Measurements from ENCODE around the gene VPS37C. TPM values are rescaled to one million over a fixed set of nuclear protein-coding genes. Genes with fewer than 3 reads are reported as not detected.

The VPS37C gene
- total RNA-seq, 4 donors from 2014 or later = 11.8 to 22.2 (median 13.6) TPM

GRCh38 chr11:61146416-61146815, 14.8 kb downstream of the VPS37C start:
- peaks cover 0 to 60% (median 20%) of the 10 kb centered on the region in 4 donors for H3K4me1 ChIP-seq

GRCh38 chr11:61145228-61146005, 15.8 kb downstream of the VPS37C start:
- TF ChIP-seq EP300 (IDR thresholded peaks at IDR 0.05) = no peak
- no peak for TF ChIP-seq POLR2A (IDR thresholded peaks at IDR 0.05)
- no peak for TF ChIP-seq CTCF (IDR thresholded peaks at IDR 0.05)
- peaks cover 0 to 56% (median 15%) of the 10 kb centered on the region in 4 donors for H3K4me1 ChIP-seq
- H3K36me3 ChIP-seq = no peaks in the 10 kb centered on the region
- H3K27ac ChIP-seq = no peak overlapping the region
- H3K9me3 ChIP-seq = no peaks in the 10 kb centered on the region
- H3K27me3 ChIP-seq = no peaks in the 10 kb centered on the region
- H3K4me3 ChIP-seq = no peak overlapping the region
- WGBS, 2 donors = 86 to 94% methylated on average over 16 to 17 of the region's 17 CpGs
- DNase-seq (ENCODE audit: low spot score in 2 of 2) = no peak

More at GRCh38 chr11:61146416-61146815, 14.8 kb downstream of the VPS37C start:
- Histone ChIP-seq H3K27me3 (no peaks in the 10 kb centered on the region), H3K27ac (no peak overlapping the region), H3K4me3 (no peak overlapping the region), H3K9me3 (no peaks in the 10 kb centered on the region), H3K36me3 (no peaks in the 10 kb centered on the region)
- no peak for DNase-seq (ENCODE audit: low spot score in 2 of 2)
- WGBS, 2 donors = 85 to 88% methylated on average over 9 of the region's 9 CpGs
- TF ChIP-seq EP300 (IDR thresholded peaks at IDR 0.05) = no peak

- no peaks in the 10 kb centered on the region for H3K9me3 ChIP-seq
- H3K4me3 ChIP-seq = no peak overlapping the region
- H3K4me1 ChIP-seq = peaks cover 0 to 56% (median 12%) of the 10 kb centered on the region in 4 donors
- DNase-seq (ENCODE audit: low spot score in 2 of 2) = no peak
- H3K27me3 ChIP-seq = no peaks in the 10 kb centered on the region
- no peak for TF ChIP-seq POLR2A (IDR thresholded peaks at IDR 0.05)
- no peak for TF ChIP-seq CTCF (IDR thresholded peaks at IDR 0.05)
- no peak for TF ChIP-seq EP300 (IDR thresholded peaks at IDR 0.05)
- no peak overlapping the region for H3K27ac ChIP-seq
- no peaks in the 10 kb centered on the region for H3K36me3 ChIP-seq
- WGBS, 2 donors = 87 to 92% methylated on average over 16 of the region's 16 CpGs
Observed at GRCh38 chr11:61144511-61145179, 16.6 kb downstream of the VPS37C start.

DNA sequence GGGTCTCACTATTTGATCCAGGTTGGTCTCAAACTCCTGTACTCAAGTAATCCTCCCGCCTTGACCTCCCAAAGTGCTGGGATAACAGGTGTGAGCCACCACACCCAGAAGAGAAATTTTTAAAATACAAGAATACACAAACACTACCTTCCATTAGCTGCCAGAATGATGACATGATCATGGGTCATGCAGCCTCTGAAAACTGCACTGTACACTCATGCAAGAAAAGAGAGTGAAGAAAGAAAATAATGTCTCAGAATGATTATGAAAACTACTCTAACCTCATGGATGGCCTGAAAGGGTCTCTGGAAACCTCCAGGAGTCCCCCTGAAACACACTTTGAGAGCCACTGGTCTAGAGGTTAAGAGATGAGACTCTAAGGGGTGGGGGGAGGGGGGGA, 18.8 kb downstream of the VPS37C start:
- 92 to 94% methylated on average over 1 of the region's 1 CpG for WGBS, 2 donors
- Histone ChIP-seq H3K4me1 (peaks cover 0 to 48% (median 12%) of the 10 kb centered on the region in 4 donors), H3K9me3 (no peaks in the 10 kb centered on the region), H3K27ac (no peak overlapping the region), H3K36me3 (peaks cover 0 to 13% (median 0%) of the 10 kb centered on the region in 3 donors), H3K27me3 (no peaks in the 10 kb centered on the region), H3K4me3 (no peak overlapping the region)
- no peak for TF ChIP-seq CTCF (IDR thresholded peaks at IDR 0.05)
- no peak for TF ChIP-seq EP300 (IDR thresholded peaks at IDR 0.05)
- TF ChIP-seq POLR2A (IDR thresholded peaks at IDR 0.05) = no peak
- DNase-seq (ENCODE audit: low spot score in 2 of 2) = no peak

DNA sequence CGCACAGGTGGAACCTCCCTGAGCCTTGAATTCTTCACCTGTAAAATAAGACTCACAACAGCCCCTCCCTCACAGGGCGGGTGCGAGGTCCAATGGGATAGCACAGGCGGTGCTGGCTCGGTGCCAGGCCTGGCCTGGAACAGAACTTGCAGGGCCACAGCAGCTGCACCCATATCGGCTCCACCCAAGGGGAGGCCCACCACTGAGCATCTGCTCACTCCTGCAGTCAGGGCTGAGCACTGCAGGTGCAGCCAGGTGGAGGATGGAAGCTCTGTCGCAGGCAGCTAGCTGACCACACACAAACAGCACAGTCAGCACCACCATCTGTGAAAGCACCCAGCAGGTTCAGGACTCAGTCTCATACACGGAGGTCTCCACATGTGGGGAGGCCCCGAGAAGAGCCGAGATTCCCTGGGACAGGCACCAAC, 19.6 kb downstream of the VPS37C start:
- no peak for TF ChIP-seq EP300 (IDR thresholded peaks at IDR 0.05)
- no peak for TF ChIP-seq POLR2A (IDR thresholded peaks at IDR 0.05)
- TF ChIP-seq CTCF (IDR thresholded peaks at IDR 0.05) = no peak
- WGBS, 2 donors = 62 to 63% methylated on average over 10 of the region's 10 CpGs
- Histone ChIP-seq H3K9me3 (no peaks in the 10 kb centered on the region), H3K36me3 (peaks cover 0 to 20% (median 0%) of the 10 kb centered on the region in 3 donors), H3K27me3 (no peaks in the 10 kb centered on the region), H3K4me3 (no peak overlapping the region), H3K27ac (no peak overlapping the region), H3K4me1 (peaks cover 0 to 41% (median 11%) of the 10 kb centered on the region in 4 donors)
- no peak for DNase-seq (ENCODE audit: low spot score in 2 of 2)

Data from tibial nerve (tissue), 4 donors.